ENCODE data around the gene ZBTB7B.

Gene ZBTB7B

DNA sequence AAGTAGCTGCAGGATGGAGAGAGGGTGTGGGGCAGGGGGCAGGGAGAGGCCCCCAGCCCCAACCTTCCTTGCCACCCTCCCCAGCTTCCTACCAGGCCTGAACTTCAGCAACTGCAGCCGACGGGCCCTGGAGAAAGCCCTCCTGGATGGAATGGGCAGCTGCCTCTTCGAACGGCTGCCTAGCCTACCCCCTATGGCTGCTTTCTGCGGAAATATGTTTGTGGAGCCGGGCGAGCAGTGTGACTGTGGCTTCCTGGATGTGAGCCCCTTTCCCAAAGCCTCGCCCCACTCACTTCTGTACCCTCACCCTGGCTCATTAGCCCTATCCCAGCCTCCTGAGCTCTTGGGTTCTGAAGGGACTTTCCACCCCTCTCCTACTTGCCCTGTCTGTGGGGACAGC is 54.5 kb downstream of the ZBTB7B start:
- DNase-seq (ENCODE audit: low read depth in 2 of 2, low spot score in 1 of 2) = no peak

DNA sequence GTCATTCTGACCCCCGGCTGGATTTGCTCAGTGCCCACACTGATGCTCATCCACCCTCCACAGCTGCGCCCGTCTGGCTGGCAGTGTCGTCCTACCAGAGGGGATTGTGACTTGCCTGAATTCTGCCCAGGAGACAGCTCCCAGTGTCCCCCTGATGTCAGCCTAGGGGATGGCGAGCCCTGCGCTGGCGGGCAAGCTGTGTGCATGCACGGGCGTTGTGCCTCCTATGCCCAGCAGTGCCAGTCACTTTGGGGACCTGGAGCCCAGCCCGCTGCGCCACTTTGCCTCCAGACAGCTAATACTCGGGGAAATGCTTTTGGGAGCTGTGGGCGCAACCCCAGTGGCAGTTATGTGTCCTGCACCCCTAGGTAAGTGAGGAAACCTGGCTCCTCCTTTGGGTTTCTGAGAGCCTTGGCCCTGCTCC is 55.2 kb downstream of the ZBTB7B start:
- DNase-seq (ENCODE audit: low read depth in 2 of 2, low spot score in 1 of 2) = no peak

DNA sequence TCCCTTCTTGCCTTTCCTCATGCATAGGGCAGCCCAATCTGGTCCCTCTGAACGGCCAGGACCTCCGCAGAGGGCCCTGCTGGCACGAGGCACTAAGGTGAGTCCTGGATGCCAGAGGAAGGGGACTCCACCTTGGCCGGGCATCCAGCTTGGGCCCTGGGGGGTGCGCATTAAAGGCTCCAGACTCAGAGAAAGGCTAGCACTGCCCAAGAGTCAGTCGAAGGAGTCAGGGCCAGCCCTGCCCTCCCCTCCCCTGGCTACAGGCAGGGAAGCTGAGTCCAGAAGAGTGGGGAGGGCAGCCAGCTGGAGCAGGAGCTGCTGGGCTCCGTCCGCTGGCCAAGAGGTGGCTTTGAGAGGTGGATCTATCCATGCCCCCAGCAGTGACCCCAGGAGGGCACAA is 58.1 kb downstream of the ZBTB7B start:
- no peak for DNase-seq (ENCODE audit: low read depth in 2 of 2, low spot score in 1 of 2)

DNA sequence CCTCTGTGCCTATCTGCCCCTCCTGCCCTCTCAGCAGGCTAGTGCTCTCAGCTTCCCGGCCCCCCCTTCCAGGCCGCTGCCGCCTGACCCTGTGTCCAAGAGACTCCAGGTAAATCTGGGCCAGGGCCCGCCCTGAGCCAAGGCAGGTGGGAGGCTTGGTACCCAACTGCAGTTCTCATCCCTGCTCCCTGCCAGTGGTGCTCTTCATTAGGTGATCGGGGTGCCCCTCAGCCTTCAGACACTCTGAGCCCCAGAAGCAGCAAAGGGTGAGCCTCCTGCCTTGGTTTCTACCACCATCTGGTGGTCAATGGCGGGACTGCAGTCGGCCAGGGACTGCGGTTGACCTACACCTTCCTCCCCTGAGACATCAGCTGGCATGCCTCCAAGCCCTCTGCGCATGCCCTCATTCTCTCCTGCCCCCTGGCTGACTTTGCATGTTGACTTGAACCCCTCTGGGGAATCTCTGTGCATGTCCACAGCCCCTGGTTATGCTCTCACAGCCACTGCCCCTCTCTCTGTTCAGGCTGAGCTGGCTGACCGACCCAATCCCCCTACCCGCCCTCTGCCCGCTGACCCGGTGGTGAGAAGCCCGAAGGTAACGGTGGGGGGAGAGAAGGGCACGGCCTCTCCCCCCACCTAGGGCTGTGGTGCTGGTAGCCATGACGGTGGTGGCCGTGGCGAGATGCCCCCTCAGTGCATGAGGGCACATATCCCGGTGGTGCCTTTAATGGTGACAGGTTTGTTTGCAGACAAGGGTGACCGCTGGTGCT is 59.0 kb downstream of the ZBTB7B start:
- DNase-seq (ENCODE audit: low read depth in 2 of 2, low spot score in 1 of 2) = peak; percentile 93 to 98

DNA sequence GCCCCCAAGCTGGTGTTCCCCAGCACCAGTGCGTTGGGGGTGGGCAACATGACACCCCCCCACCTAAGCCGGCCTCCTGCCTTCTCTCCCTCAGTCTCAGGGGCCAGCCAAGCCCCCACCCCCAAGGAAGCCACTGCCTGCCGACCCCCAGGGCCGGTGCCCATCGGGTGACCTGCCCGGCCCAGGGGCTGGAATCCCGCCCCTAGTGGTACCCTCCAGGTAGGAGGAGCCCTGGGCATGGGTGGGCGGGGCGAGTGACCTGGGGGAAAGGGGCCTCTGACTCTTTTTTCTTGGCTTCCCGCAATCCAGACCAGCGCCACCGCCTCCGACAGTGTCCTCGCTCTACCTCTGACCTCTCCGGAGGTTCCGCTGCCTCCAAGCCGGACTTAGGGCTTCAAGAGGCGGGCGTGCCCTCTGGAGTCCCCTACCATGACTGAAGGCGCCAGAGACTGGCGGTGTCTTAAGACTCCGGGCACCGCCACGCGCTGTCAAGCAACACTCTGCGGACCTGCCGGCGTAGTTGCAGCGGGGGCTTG is 59.6 kb downstream of the ZBTB7B start:
- no peak for DNase-seq (ENCODE audit: low read depth in 2 of 2, low spot score in 1 of 2)

DNA sequence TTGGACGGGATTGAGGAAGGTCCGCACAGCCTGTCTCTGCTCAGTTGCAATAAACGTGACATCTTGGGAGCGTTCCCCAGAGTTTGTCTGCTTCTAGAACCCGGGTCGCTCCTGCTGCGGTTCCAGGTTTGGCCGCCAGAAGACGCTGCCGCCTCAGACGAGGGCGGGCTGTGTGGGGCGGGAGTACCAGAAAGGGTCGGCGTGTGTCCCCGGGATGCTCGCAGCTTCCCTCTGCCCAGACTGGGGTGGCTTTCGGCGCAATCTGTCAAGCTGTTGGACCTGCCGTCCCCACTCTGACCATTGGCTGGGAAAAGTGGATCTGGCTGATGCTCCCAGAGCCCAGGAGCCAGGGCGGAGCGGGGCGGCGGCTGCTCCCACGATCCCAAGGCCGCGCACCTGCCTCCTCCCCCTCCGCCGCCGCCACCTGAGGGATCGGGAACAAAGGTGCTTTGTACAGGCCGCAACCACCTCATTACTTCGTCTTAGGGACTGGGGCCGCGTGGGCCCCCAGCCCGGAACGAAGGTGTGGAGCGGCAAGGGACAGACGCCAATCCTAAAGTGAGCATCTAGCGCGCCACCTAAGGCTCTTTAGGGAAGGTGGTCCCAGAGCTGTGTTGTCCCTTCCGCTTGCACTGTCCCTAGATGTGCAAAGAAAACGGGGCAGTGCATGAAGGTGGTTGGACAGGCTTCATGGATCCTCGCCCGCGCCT is 60.3 kb downstream of the ZBTB7B start:
- peak in 1 of 2 donors; percentile 49 for DNase-seq (ENCODE audit: low read depth in 2 of 2, low spot score in 1 of 2)

DNA sequence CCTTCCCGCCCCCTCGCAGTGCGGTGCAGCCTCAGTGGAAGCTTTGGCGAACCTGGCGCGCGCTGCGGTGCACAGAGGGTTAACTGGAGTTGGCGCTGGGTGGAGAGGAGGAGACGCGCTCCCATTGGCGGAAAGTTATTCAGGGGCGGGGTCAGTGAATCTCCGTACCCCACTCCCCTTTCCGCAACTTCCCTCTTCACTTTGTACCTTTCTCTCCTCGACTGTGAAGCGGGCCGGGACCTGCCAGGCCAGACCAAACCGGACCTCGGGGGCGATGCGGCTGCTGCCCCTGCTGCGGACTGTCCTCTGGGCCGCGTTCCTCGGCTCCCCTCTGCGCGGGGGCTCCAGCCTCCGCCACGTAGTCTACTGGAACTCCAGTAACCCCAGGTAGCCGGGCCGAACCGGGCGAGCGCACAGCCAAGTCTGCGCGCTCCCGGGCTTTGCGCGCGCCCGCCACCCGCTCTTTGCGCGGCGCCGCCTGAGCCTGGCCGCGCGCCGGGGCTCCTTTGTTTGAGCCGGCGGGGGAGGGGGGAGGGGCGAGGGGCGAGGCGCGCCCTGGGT is 61.0 kb downstream of the ZBTB7B start, which contains the start of gene EFNA4:
EFNA4 (plus strand) TSS at position 191 of the 561 bp plus-strand sequence; CDS start at position 275, 84 bp downstream.
- DNase-seq (ENCODE audit: low read depth in 2 of 2, low spot score in 1 of 2) = peak in 1 of 2 donors; percentile 71

DNA sequence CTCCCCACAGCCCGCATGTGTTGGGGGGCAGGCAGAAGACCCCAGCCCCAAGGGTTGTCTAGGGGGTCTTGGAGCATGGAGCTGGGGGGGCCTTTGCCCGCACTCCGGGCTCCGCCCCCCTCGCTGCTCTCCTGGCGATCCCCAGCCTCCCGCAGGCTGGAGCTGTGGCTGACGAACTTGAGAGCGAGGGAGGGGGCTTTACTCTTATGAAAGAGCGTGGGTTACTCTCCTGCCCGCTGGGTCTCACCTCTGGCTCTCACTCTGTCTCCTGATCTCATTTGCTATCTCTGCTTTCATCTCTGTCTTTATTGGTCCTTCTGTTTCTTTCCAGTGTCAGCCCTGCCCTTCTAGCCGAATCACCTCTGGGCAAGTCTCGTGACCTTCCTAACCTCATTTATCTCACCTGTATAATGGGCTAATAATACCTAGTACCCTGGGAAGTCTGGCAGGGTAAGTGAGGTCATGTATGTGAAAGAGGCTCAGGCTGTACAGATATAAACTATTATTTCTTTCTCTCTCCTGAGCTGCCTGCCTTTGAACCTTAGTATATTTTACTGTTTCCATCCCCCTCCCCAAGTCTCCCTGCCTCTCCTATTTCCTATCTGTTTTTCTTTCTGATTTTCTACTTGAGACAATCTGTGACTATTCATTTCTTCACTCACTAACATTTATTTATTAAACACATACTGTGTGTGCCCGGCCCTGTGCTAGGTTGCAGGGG is 61.7 kb downstream of the ZBTB7B start:
- no peak for DNase-seq (ENCODE audit: low read depth in 2 of 2, low spot score in 1 of 2)

DNA sequence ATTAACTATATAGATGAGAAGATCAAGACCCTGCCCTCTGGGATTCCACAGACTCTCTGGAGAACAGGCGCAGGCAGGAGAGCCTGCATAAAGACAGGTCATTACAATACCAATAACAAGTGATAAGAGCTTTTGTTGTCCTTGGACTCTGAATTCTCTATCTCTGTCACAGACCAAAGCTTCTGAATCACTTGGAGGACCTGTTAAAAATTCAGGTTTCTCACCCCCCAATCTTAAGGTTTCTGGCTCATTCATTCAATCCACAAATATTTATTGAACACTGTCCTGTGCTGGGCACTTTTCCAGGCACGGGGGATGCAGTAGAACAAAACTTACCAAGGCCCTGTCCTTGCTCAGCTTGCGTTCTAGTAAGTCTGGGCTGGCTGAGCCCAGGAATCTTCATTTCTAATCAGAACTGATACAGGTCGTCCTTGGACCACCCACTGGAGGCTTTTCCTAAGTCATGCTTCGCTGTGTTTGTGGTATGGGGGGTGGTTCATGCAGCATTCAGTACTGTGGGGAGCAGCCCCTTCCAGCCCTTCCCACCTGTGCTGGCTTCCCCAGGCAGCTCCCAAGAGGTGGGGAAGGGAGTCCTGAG is 62.3 kb downstream of the ZBTB7B start:
- no peak for DNase-seq (ENCODE audit: low read depth in 2 of 2, low spot score in 1 of 2)

DNA sequence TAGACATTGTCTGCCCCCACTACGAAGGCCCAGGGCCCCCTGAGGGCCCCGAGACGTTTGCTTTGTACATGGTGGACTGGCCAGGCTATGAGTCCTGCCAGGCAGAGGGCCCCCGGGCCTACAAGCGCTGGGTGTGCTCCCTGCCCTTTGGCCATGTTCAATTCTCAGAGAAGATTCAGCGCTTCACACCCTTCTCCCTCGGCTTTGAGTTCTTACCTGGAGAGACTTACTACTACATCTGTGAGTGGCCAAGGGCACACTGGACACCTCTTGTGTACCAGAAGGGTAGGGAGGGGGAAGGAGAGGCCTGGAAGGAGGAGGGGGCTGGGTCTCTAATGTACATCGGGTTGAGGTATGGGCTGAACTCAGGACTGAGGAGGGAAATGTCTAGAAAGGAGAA is 64.2 kb downstream of the ZBTB7B start:
- DNase-seq (ENCODE audit: low read depth in 2 of 2, low spot score in 1 of 2) = no peak
